Thymus (tissue), 11 donors: ENCODE data around the gene ETV6. TPM values are rescaled to one million over a fixed set of nuclear protein-coding genes. Genes with fewer than 3 reads are reported as not detected.

Experiments used
- DNase-seq, 9 donors: peaks; one replicate each; pipeline ENCODE4 v3.0.0-alpha.2; 2013; ENCODE audit warnings: low spot score in 9 of 9, low read depth in 6 of 9, missing footprints in 1 of 9
- H3K27ac ChIP-seq, 2 donors: one replicate each; pipeline ENCODE4 v1.5.1; 2013; ENCODE audit warnings: control low read depth in 1 of 2, low read depth in 1 of 2, low read length in 1 of 2, mild to moderate bottlenecking in 1 of 2, moderate library complexity in 1 of 2
- H3K27me3 ChIP-seq, 2 donors: one replicate each; pipeline ENCODE4 v1.5.1; 2013; ENCODE audit warnings: low read length in 1 of 2; ENCODE audit not compliant: control insufficient read depth in 2 of 2, insufficient read depth in 1 of 2
- H3K36me3 ChIP-seq, 2 donors: one replicate each; pipeline ENCODE4 v1.5.1; 2013; ENCODE audit warnings: low read length in 1 of 2, mild to moderate bottlenecking in 1 of 2, moderate library complexity in 1 of 2; ENCODE audit not compliant: control insufficient read depth in 2 of 2, insufficient read depth in 2 of 2
- H3K4me1 ChIP-seq, 2 donors: one replicate each; pipeline ENCODE4 v1.5.1; 2013; ENCODE audit warnings: low read length in 2 of 2; ENCODE audit not compliant: control insufficient read depth in 2 of 2, insufficient read depth in 2 of 2
- H3K4me3 ChIP-seq, 2 donors: one replicate each; pipeline ENCODE4 v1.5.1; 2013; ENCODE audit warnings: low read length in 2 of 2, control low read depth in 1 of 2, mild to moderate bottlenecking in 1 of 2
- H3K9me3 ChIP-seq, 2 donors: one replicate each; pipeline ENCODE4 v1.5.1; 2013; ENCODE audit warnings: low read length in 1 of 2, mild to moderate bottlenecking in 1 of 2; ENCODE audit not compliant: control insufficient read depth in 2 of 2, insufficient read depth in 1 of 2
- WGBS: extraction: QIAGEN DNeasy Blood & Tissue Kit; methylation state at CpG from one replicate; pipeline ENCODE4 v1.1.7; 2013; 5-methylcytosine and 5-hydroxymethylcytosine counted together
- polyA plus RNA-seq: library from polyadenylated mRNA; stranded (reverse); fragments of 200-250 nt; gene quantifications from one replicate; pipeline ENCODE4 v1.2.3, GENCODE V29; 2013
- total RNA-seq: library from RNA; stranded (reverse); fragments of 120-200 nt; gene quantifications from one replicate; pipeline ENCODE4 v1.2.4, GENCODE V29; 2013
- donor health status: healthy.

ETV6 gene
- total and polyA plus RNA-seq, 2 donors = 15.0 to 18.3 TPM

- DNase-seq = no peak
- Histone ChIP-seq H3K4me3 (no peak overlapping the region), H3K9me3 (no peaks in the 10 kb centered on the region), H3K27me3 (no peaks in the 10 kb centered on the region), H3K27ac (peak overlapping the region; percentile 42 to 45), H3K4me1 (peaks cover 15 to 69% of the 10 kb centered on the region in 2 donors), H3K36me3 (peaks cover 31 to 59% of the 10 kb centered on the region in 2 donors)
- 92% methylated on average over 17 of the region's 17 CpGs for WGBS
Measured at GRCh38 chr12:11827091-11828061, 177.9 kb downstream of the ETV6 start.

- no peaks in the 10 kb centered on the region for H3K9me3 ChIP-seq
- no peak overlapping the region for H3K4me3 ChIP-seq
- peaks cover 31 to 66% of the 10 kb centered on the region in 2 donors for H3K36me3 ChIP-seq
- DNase-seq = no peak
- peaks cover under 1 to 53% of the 10 kb centered on the region in 2 donors for H3K4me1 ChIP-seq
- no peaks in the 10 kb centered on the region for H3K27me3 ChIP-seq
- H3K27ac ChIP-seq = peak overlapping the region; percentile 10 to 73
- WGBS = 92% methylated on average over 4 of the region's 4 CpGs
Measured at GRCh38 chr12:11829764-11830194, 180.3 kb downstream of the ETV6 start.

GRCh38 chr12:11830307-11830801 is 180.9 kb downstream of the ETV6 start:
- Histone ChIP-seq H3K4me1 (peaks cover 0 to 56% of the 10 kb centered on the region in 2 donors), H3K4me3 (no peak overlapping the region), H3K27ac (peak overlapping the region; percentile 36 to 67), H3K9me3 (no peaks in the 10 kb centered on the region), H3K27me3 (no peaks in the 10 kb centered on the region), H3K36me3 (peaks cover 31 to 66% of the 10 kb centered on the region in 2 donors)
- no peak for DNase-seq
- 90% methylated on average over 5 of the region's 5 CpGs for WGBS

- H3K4me1 ChIP-seq = peaks cover 13 to 55% of the 10 kb centered on the region in 2 donors
- WGBS = 92% methylated on average over 4 of the region's 4 CpGs
- no peaks in the 10 kb centered on the region for H3K9me3 ChIP-seq
- H3K36me3 ChIP-seq = peaks cover 22 to 52% of the 10 kb centered on the region in 2 donors
- H3K27me3 ChIP-seq = no peaks in the 10 kb centered on the region
- H3K4me3 ChIP-seq = no peak overlapping the region
- peak overlapping the region in 1 of 2 donors; percentile 19 for H3K27ac ChIP-seq
- no peak for DNase-seq
Measured at GRCh38 chr12:11832093-11832492, 182.6 kb downstream of the ETV6 start.

- DNase-seq = no peak
- H3K36me3 ChIP-seq = peaks cover 16 to 45% of the 10 kb centered on the region in 2 donors
- peaks cover 13 to 55% of the 10 kb centered on the region in 2 donors for H3K4me1 ChIP-seq
- peak overlapping the region in 1 of 2 donors; percentile 85 for H3K27ac ChIP-seq
- no peaks in the 10 kb centered on the region for H3K9me3 ChIP-seq
- no peaks in the 10 kb centered on the region for H3K27me3 ChIP-seq
- 88% methylated on average over 4 of the region's 4 CpGs for WGBS
- H3K4me3 ChIP-seq = no peak overlapping the region
Measured at GRCh38 chr12:11833174-11833895, 183.9 kb downstream of the ETV6 start.

GRCh38 chr12:11834104-11834812 is 184.8 kb downstream of the ETV6 start:
- Histone ChIP-seq H3K4me3 (no peak overlapping the region), H3K4me1 (peaks cover 13 to 59% of the 10 kb centered on the region in 2 donors), H3K27me3 (no peaks in the 10 kb centered on the region), H3K9me3 (no peaks in the 10 kb centered on the region), H3K36me3 (peaks cover 14 to 46% of the 10 kb centered on the region in 2 donors), H3K27ac (peak overlapping the region in 1 of 2 donors; percentile 85)
- 86% methylated on average over 4 of the region's 4 CpGs for WGBS
- no peak for DNase-seq

- no peaks in the 10 kb centered on the region for H3K27me3 ChIP-seq
- no peak for DNase-seq
- peaks cover 13 to 60% of the 10 kb centered on the region in 2 donors for H3K4me1 ChIP-seq
- peak overlapping the region in 1 of 2 donors; percentile 85 for H3K27ac ChIP-seq
- no peak overlapping the region for H3K4me3 ChIP-seq
- H3K36me3 ChIP-seq = peaks cover 16 to 46% of the 10 kb centered on the region in 2 donors
- no peaks in the 10 kb centered on the region for H3K9me3 ChIP-seq
- 88% methylated on average over 3 of the region's 3 CpGs for WGBS
Measured at GRCh38 chr12:11834931-11835330, 185.5 kb downstream of the ETV6 start.

- H3K36me3 ChIP-seq = peaks cover 22 to 54% of the 10 kb centered on the region in 2 donors
- WGBS = 33% methylated on average over 14 of the region's 14 CpGs
- no peak overlapping the region for H3K4me3 ChIP-seq
- H3K4me1 ChIP-seq = peaks cover 13 to 53% of the 10 kb centered on the region in 2 donors
- H3K27me3 ChIP-seq = no peaks in the 10 kb centered on the region
- H3K27ac ChIP-seq = peak overlapping the region; percentile 80 to 85
- peak in 2 of 9 donors; percentile 45 to 65 for DNase-seq
- H3K9me3 ChIP-seq = no peaks in the 10 kb centered on the region
Measured at GRCh38 chr12:11836282-11837151, 187.0 kb downstream of the ETV6 start.
